ENCODE results near the gene POU2AF3.
"Not testable (repeated sequence)": the region's sequence is repeated elsewhere in the genome, so short reads cannot be mapped to it uniquely, and the experiment has no call there.

The POU2AF3 gene, protein sequence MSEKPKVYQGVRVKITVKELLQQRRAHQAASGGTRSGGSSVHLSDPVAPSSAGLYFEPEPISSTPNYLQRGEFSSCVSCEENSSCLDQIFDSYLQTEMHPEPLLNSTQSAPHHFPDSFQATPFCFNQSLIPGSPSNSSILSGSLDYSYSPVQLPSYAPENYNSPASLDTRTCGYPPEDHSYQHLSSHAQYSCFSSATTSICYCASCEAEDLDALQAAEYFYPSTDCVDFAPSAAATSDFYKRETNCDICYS

DNA sequence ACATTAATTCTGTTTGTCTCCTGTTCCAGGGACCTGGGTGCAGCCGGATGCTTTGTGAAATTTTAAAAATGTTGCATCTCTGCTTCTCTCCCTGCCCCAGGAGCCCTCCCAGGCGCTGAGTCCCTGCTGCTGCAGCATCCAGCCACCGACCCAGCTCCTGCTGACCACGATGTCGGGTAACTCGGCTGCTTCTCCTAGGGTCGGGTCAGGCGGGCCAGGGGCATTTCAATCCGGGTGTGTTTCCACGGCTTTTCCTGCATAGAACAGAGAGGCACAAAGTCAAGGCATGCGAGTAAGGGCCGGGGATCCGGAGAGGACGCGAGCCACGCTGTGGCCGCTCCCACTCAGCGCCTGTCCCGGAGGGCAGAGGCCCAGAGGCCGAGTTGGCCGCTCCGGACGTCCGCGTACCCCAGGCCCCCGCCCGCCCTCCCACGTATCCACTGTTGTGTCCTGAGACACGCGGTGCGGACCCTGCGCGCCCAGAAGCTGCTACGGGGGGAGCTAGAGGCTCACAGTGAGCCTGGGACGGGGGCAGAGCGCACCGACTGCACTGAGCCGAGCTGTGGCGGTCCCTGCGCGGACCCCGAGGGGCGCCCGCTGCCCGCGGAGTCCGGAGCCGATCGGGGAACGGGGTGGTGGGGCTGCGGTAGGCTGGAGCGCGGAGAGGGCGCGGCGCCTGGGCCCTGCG lies at the start of gene POU2AF3:
Gene POU2AF3, plus strand, starts transcription at position 134 of the 688 bp plus-strand sequence. Its CDS starts 36 bp downstream, at position 170.
- no peak for DNase-seq (ENCODE audit: low read depth)

DNA sequence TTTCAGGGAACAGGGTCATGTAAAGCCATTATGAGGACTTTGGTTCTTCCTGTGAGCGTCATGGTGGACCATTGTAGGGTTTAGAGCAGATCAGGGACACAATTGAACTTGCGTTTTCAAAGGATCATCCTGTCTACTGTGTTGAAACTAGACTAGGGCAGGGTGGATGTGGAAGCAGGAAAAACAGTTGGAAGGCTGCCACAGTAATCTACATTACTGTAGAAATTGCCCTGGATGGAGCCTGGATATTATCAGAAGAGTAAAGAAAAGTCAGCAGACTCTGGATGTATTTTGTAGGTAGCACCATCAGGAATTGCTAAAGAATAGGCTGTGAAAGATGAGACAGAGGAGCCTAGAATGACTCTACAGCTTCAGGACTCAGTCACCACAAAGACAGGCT lies 47.4 kb upstream of the POU2AF3 start:
- no peak for DNase-seq (ENCODE audit: low read depth)

DNA sequence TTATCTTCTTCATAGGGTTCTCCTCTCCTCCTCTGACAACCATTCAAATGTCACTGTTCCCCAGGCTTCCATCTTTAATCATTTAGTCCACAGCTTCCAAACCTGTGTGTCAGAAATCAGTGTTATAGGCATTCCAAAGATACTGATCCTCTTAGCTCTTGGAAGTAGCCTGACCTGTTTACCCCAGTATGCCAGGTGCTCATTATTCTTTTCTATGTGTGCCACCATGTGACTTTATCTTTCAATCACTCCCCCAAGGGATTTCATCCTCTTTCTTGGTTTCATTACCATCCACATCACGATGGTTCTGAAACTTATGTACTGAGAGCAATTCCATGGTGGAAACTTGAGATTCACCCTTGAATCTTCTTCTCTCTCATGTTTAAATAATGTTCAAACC lies 45.2 kb upstream of the POU2AF3 start:
- no peak for DNase-seq (ENCODE audit: low read depth)

DNA sequence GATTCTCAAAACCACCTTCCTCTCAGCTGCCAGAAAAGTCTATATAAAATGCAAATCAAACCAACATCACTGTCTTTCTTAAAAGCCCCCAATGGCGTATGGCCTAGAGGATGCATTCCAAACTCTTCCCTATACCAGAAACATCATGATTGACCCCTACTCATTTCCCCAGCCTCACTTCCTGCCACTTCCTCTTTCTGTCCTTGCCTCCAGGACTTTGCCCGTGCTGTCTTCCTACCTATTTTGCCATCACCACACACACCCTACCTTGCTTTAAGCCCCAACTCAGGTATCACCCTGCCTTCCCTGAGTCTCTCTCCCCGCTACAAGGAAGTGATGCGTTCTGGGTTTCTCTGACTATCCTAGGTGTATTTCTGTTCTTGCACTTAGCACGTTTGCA lies 44.7 kb upstream of the POU2AF3 start:
- DNase-seq (ENCODE audit: low read depth): no peak

DNA sequence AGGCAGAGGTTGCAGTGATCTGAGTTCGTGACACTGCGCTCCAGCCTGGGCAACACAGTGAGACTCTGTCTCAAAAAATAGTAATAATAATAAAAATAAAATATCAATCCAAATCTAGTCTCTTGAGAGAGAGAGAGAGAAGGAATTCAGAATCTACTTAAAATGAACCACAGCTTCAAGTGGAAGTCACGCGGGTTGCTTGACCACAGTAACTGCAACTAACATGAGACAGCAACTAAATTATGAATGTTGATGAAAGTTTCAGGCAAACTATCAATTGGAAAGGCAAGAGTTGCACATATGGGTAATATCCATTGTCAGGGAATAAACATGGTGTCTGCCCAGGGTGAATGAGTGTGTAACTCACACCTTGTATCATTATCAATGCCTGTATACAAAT lies 40.3 kb upstream of the POU2AF3 start:
- no peak for DNase-seq (ENCODE audit: low read depth)

DNA sequence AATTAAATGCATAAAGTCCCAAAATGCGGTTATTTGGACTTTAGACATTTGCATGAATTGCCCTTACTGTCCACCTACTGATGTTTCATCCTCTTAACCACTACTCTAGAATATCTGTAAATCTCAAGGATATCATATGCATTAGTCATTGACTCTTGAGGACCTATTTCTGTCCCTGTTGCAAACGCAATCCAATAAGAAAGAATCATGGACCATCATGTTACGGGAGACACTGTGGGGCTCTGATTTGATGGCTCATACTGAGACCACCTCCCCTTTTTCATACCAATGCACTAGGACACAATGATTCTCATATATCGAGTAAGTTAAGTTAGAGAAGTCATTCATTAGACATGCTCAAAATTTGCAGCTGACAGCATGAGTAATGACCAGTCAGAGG lies 38.5 kb upstream of the POU2AF3 start:
- DNase-seq (ENCODE audit: low read depth): no peak

DNA sequence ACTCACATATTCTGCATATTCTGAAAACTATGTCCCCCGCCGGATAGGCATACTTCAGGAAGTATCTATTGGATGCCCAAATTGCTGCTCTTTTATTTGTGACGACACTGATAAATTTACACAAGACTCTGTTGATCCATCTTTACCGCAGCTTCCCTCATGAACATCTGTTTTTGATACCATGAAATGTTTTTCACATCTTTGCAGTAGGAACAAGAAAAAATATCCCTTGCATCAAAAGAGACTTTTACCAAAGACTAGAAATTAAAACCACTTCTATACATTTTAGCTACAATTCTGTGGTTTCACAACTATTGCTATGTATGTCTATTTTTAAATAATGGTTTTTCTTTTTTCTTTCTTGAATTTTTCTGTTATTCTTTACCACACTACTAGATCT lies 37.5 kb upstream of the POU2AF3 start:
- no peak for DNase-seq (ENCODE audit: low read depth)

DNA sequence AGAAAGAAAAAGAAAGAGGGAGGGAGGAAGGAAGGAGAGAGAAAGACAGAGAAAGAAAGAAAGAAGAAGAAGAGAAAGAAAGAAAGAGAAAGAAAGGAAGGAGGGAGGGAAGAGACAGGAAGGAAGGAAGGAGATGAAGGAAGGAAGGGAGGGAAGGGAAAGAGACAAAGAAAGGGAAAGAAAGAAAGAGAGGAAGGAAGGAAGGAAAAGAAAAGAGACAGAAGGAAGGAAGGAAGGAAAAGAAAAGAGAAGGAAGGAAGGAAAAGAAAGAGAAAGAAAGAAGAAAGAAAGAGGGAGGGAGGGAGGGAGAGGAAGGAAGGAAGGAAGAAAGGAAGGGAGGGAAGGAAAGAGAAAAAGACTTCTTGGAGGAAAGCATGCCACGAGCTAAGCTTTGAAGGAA lies 33.7 kb upstream of the POU2AF3 start:
- no peak for DNase-seq (ENCODE audit: low read depth)

DNA sequence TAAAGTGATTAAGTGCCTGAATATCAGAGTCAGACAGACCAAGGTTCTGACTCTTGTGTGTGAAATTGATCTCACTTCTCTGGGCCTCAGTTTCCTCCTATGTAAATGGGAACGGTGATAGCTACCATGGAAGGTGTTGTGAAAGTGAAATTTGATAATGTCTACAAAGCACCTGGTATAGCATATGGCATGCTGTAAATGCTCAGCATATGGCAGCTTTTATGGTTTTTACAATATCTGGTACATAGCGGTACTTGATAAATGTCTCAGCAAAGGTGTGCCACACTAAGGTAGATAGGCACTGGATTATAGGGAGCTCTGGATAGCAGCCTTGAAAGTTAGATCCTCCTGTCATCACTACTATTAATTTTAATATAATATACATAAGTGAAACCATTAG lies 32.9 kb upstream of the POU2AF3 start:
- no peak for DNase-seq (ENCODE audit: low read depth)

DNA sequence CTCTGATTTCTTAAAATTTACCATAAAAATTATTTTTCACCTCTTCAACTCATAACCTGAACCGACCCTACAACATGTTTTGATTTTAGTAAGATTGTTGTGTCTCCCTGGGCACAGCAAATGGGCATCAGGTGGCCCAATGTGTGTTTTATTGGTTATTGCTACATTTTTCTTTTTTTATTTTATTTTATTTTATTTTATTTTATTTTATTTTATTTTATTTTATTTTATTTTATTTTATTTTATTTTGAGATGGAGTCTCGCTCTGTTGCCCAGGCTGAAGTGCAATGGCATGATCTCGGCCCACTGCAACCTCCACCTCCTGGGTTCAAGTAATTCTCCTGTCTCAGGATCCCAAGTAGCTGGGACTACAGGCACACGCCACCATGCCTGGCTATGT lies 30.0 kb upstream of the POU2AF3 start:
- DNase-seq (ENCODE audit: low read depth): not testable (repeated sequence)

DNA sequence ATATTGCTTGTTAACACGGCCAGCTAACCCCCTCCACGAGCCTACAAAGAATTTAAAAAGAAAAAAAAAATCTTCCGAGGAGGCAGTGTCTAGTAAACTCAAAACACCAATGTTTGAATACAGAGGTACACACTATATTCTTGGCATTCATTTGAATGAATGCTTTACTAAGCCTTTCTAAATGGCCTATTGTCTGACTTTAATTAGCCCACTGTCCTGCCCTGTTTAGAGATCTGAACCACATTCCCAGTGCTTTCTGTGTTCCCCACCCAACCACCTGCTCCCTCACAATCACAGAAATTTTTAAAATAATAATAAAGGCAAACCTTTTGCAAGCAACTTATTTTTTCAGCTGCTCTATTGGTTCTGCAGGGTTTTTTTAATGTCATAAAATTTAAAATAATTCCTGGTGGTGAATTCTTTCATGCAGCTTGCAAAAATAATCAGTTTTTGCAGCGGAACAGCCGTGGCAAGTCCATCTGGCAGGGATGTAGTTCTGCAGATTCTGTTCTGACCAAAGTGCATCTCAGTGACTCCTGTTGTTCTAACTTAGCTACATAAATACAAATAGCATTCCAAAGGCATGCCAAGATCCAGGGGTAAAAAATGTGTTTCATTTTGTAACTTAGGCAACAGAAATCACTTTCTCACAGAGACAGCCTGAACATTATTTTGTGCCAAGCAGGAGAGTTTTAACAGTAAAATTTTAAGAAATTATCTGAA lies 29.0 kb upstream of the POU2AF3 start:
- no peak for DNase-seq (ENCODE audit: low read depth)

DNA sequence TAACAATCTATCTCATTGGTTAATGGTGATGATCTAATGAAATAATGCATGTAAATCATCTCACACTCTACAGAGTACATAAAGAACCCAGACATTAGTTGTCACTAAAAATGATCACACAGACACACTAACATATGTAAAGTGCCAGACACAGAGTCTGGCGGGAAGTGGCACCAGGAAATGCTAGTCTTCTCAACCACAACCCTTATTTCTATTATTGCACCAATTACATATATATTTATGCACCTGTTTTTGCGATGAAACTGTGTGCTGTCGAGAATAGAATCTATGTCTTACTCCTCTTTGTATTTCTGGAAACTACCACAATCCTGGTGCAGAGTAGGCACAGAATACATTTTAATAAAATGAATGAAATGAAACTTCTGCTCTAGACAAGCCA lies 25.9 kb upstream of the POU2AF3 start:
- DNase-seq (ENCODE audit: low read depth): no peak

DNA sequence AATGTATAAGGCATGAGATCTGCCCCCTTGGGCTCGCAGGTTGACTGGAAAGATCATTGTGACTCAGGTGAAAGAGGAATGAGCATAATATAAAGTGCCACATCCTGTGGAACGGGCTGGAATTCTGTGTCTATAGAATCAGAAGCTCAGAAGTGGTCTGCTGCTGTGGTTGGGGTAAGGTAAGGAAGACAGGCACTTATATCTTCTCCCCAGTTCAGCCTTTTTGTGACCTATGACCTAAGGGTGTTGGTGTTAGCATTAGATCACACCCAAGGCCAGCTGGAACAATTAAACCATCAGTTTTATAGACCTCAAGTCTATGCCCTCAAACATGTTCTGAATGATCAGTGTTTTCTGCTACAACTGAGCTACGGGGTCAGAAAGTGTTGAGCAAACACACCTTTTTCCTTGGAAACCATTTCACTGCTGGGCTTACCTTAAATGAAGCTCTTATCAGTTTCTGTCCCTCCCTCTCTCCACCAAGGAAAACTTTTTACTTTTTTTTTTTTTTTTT lies 15.7 kb upstream of the POU2AF3 start:
- no peak for DNase-seq (ENCODE audit: low read depth)

DNA sequence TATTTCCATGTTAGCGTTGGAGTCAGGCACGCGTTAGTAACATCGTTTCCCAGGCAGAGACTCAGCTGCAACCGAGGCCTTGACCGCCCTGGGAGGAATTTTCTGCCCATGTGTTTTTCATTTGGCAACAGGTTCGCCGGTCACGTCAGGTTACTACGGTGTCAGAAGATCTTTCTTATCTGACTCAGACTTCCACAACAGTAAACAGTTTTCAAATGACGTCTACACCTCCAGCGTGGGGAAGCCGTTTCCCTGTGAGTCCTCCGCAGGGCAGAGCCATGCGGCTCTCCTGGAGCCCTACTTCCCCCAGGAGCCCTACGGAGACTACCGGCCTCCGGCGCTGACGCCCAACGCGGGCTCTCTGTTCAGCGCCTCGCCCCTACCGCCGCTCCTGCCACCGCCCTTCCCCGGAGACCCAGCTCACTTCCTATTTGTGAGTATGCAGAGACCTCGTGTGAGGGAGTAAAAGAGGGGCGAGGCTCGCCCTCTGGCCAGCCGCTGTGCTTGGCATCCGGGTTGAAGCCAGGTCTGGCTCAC lies 14.3 kb upstream of the POU2AF3 start:
- no peak for DNase-seq (ENCODE audit: low read depth)

DNA sequence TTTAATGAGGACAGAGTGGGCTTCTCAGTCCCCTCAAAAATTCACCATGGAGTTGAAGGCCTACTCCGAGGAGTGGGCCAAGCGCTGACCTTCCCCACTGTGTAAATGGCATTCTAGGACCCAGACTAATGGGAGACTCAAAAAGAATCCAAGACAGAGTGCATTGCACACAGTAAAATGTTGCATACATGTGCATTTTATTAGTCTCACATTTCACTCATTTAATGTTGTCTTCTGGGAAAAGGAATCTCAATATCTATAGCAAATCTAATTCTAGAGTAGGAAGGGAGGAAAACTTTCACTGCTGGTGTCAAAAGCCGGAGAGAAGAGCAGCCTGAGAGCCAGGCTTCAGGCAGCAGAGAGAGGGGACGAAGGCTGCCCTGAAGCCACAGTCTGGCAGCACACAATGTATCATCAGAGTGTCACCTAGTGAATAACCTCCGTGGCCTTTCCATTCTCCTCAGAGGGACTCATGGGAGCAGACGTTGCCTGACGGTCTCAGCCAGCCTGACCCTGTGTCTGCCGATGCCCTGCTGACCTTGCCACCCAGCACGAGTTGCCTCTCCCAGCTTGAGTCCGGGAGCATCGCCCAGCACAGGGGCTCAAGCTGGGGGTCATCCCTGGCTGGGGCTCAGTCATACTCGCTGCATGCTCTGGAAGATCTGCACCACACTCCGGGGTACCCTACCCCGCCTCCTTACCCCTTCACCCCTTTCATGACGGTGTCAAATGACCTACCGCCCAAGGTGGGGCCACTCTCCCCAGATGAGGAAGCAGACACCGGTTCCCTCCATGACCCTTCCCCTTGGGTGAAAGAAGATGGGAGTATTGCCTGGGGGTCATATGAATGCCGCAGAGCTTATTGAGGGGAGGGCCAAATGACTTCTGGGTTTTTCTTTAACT lies 12.9 kb upstream of the POU2AF3 start:
- no peak for DNase-seq (ENCODE audit: low read depth)

DNA sequence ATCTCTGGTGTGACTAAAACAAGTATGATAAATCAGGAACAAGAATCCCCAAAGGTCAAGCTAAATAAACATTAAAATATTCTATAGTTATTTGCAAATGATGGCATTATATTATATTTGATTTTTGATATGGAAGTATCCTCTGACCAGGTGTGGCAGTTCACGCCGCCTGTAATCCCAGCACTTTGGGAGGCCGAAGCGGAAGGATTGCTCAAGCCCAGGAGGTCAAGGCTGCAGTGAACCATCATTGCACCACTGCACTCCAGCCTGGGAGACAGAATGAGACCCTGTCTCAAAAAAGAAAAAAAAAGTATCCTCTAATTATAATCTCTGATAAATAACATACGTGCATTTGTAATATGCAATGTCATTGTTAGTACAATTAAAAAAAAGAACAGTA lies 6.6 kb upstream of the POU2AF3 start:
- no peak for DNase-seq (ENCODE audit: low read depth)

DNA sequence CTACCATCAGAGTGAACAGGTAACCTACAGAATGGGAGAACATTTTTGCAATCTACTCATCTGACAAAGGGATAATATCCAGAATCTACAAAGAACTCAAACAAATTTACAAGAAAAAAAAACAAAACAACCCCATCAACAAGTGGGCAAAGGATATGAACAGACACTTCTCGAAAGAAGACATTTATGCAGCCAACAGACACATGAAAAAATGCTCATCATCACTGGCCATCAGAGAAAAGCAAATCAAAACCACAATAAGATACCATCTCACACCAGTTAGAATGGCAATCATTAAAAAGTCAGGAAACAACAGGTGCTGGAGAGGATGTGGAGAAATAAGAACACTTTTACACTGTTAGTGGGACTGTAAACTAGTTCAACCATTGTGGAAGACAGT lies 5.9 kb upstream of the POU2AF3 start:
- not testable (repeated sequence) for DNase-seq (ENCODE audit: low read depth)

DNA sequence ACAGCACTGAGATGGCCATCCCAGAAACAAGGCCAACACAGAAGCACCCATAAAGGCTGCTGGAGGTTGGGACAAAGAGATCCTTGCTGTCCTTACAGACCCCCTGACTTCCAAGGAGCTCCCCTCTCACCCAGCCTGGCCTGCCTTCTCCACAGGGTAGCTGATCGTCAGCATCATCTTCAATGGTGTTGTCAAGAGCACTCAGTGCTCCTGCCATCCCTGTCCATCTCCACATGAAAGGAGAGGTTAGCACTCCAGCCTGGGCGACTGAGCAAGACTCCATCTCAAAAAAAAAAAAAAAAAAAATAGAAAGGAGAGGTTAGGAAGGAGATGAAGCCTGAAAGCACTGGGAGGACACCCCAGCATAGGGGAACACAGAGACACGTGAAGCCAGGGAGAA lies 2.1 kb upstream of the POU2AF3 start:
- DNase-seq (ENCODE audit: low read depth): no peak

DNA sequence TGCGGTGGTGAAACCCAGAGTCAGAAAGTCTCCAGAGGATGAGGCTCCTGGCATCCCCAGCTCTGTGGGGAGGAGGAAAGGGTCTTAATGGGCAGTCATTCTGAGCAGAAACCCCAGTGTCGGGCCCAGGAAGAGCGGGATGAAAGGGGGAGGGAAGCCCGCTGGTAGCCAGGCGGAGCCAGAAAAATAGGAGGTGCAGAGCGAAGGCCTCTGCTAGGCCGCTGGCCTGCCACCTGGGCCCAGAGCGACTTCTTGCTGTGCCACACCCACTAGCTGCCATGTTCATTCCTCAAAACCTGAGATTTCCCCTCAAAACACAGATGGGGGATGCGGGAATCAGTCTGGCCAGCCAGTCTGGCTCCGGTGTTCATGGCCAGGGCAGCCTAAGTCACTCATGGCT lies 650 bp upstream of the POU2AF3 start:
- no peak for DNase-seq (ENCODE audit: low read depth)

DNA sequence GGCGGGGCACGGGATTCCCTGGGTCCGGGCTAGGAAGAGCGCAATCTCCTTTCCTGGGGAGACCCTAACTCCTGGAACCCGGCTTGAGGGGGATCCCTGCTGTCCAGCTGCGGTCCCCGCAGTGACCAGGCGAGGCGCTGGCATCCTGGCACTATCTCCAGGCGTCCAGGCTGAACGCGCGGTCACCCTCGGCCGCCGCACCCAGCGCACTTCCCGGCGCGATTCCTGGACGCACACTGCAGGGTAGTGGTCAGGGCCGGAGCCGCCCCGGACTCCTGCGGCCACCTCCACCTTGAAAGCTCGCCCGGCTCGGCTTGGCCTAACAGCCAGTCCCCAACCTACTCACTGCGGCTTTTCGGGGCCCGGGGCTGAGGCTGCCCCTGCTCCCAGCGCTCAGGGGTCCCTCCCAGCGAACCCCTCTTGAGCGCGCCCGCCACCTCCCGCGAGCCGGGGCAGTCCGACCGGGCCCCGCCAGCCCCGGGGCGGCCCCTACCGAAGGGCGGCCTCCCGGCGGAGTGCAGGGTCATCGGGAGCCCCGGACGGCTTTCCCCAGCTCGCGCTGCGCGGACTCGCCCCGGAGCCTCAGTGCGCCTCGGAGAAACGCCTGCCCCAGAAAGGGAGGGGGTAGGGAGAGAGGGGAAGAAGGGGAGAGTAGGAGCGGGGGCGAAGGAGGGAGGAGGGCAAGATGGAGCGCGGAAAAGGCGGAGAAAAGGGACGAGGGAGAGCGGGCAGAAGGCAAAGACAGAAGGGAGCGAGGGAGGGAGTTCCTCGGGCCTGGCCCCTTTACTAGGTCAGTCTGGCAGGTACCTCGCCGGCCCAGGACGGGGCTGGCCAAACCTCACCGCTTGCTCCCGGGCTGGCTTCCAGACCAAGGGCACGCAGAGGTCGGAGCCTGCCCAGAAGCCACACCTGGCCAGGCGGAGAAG lies 1.0 kb downstream of the POU2AF3 start:
- no peak for DNase-seq (ENCODE audit: low read depth)

DNA sequence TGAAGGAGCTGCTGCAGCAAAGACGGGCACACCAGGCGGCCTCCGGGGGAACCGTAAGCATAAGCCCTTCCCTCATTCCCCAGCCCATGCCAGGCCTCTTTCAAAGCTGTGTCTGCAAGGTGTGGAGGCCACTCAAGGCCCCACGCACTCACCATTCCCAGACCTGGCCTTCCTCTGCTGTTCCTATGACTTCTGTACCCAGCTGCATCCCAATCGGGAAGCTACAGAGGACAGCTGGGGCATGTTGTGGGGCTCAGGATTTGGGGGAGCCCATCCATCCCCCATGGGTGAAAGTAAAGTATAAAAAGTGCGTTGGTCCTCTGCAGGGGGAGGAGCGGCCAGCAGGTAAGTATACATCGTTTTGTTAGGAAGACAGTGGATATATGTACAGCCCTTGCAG lies 2.2 kb downstream of the POU2AF3 start:
- DNase-seq (ENCODE audit: low read depth): no peak

Measured in stimulated activated CD8-positive, alpha-beta memory T cell treated with anti-CD3 and anti-CD28 coated beads, Interleukin-15, amount 100 ng/mL, for 24 hours (primary cell).